NOMO-1 treated with dmso at 0.1 percent for 144 hours (cell line): ENCODE results near the gene PTPRJ.
"Not testable (repeated sequence)": the region's sequence is repeated elsewhere in the genome, so short reads cannot be mapped to it uniquely, and the experiment has no call there.

Experiments used
- DNase-seq: peaks from one replicate; lab custom pipeline; 2025; ENCODE audit not compliant: unreplicated experiment; lab: John Stamatoyannopoulos, UW

PTPRJ gene

DNA sequence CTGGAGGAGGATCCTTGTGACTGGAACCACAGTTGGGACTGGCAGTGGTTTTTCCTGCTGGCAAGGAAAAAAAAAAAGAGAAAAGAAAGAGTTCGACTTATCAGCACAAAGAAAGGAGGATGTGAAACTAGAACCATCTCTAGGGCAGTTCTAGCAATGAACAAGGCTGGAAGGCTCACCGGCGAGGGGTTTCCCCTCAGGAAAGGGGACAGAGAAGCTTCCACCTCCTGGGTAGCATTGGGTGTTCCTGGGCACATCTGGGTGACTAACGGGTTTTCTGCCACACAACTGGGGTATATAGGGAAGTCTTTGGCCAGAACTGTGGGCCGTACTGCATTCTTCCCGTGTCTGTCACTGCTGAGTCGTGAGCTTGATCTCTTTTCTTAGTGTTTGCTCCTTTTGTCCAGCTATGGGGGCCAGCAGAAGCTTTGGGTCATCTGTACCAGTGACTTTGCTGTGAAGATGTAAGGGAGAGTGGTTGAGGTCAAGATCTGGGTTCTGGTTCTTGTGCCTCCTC lies 126.9 kb downstream of the PTPRJ start:
- peak; percentile 36 for DNase-seq

DNA sequence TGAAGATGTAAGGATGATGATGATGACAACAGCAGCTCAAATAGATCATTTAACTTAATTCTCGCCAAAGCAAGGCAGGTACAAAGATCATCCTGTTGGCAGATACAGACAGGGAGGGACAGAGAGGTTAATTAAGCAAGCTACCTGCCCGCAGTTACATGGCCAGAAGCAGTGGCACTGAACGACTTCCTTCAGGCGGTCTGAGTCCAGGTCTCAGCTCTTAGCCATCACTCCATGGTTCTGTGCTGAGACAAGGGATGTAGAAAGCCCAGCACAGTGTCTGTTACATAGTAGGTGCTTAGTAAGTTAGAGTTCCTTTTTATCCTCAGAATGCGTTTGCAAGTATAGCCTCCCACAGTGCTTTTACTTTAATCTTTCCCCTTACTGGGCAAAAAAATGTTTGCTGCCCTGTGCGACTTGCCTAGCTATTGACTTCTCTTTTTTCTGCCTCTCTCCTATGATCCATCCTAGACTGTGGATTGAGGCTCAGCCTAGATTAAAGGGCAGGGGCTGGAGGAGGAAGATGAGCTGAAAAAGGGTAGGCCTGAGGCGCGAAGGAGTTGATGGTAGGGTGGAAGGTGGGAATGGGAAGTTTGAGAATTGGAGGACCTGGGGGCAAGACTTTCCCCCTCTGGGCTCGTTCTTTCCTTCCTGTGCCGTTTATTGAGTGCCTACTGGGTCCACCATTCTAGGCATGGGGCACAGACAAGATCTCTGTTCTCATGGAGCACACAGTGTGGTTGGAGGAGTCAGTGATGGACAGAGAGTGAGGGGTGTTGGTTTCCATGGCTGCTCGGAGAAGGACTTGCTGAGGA lies 128.1 kb downstream of the PTPRJ start:
- DNase-seq: no peak

DNA sequence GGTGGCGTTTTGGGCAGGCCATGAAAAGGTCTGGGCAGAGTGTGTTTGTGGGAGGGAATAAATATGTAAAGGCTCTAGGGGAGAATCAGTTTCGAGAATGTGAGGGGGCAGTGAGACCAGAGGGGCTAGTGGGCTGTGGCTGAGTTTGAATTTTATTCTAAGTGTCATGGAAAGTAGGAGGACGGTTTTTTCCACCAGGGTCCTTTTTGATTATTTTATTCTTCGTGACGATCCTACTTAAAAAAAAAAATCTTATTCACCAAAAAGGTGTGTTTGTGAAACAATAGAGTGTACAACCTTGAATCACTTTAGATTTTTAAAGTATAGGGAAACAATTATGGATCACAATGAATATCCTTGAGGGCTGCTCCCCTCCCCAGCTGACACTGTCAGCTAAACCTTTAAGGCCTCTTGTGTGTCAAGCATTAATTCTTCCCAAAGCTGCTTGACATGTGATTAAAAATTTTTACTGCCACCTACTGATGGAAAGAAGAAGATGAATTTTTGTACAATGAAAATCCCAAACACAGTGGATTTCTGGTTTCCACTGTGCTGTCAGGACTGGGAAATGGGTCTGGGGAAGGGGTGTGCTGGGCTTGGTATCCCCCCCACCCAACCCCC lies 128.8 kb downstream of the PTPRJ start:
- peak; percentile 6 for DNase-seq

DNA sequence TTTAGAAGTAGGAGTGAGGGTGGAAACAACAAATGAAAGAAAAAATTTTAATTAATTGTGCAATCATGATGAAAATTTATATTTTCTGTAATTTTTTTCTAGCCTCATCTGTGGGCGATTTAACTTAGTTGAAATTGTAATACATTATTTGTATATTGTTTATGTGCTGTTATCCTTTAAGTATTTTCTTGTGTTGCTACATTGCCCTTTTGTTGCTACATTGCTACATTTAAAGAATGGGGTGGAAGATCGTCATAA lies 130.1 kb downstream of the PTPRJ start:
- DNase-seq: no peak

DNA sequence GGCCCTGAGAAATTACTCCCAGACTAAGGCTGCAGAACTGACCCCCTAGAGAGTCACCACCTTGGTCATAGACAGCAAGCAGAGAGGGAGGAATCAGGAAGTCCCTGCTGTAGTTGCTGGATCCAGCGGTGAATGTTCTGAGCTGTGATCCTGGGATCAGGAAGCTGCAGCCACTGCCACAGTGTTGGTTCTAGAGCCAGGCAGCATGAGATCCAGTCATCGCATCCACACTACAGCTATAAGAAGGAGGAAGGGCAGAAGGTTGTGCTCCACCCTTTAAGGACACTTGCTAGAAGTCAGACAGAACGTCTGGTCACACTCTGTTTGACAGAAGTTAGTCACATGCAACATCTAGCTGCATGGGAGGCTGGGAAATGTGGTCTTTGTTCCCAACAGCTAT lies 131.5 kb downstream of the PTPRJ start:
- no peak for DNase-seq

DNA sequence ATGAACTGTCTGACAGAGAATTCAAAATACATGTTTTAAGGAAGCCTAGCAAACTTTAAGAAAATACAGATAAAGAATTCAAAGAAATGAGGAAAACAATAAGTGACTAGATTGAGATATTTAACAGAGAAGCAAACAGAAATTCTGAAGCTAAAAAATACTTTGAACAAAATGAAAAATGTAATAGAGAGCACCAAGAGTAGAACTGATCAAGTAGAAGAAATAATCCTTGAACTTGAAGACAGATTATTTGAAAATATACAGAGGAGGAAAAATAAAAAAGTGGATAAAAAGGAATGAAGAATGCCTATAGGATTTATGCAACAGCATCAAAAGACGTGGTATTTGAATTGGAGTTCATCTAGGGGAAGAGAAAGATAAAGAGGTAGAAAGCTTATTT lies 134.4 kb downstream of the PTPRJ start:
- no peak for DNase-seq

DNA sequence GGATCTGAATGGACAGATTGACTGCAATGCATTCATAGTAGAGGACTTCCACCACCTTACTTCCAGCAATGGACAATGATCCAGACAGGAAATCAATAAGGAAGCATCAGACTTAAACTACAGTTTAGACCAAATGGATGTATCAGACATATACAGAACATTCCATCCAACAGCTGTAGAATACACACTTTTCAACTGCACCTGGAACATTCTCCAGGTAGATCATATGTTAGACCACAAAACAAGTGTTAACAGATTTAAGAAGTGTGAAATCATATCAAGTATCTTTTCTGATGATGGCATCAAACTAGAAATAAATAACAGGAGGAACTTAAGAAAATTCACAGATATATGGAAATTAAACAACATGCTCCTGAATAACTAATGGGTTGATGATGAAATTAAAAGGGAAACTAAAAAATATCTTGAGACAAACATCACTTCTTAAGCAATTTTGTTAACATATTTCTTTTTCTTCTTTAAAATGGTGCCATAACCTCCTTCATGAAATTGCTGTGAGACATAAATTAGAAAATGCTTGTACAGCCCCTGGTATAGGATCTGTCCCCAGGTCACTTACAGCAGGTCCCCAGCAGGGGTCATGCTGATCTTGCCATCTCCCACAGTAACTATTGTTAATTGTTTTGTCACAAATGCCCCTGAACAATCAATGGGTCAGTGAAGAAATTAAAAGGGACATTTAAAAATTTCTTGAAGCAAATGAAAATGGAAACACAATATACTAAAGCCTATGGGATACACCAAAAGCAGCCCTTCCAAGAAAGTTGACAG lies 136.3 kb downstream of the PTPRJ start:
- DNase-seq: no peak

DNA sequence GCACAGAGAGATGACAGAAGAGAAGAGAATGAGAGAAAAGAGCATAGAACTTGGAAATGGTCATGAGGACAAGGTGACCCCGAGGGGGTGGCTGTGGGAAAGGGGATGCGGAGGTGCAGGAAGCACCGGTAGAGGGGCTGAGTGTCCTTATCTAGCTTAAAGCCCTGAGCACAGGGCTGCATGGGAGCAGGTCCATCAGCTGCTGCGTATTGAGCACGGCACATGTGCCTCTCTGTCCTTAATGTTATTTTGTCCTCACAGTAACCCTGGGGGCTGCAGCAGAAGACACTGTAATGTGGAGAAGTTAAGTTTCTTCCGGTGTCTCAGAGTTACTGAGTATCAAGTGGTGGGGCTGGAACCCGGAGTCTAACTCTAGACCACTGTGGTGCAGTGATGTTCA lies 141.9 kb downstream of the PTPRJ start:
- no peak for DNase-seq

DNA sequence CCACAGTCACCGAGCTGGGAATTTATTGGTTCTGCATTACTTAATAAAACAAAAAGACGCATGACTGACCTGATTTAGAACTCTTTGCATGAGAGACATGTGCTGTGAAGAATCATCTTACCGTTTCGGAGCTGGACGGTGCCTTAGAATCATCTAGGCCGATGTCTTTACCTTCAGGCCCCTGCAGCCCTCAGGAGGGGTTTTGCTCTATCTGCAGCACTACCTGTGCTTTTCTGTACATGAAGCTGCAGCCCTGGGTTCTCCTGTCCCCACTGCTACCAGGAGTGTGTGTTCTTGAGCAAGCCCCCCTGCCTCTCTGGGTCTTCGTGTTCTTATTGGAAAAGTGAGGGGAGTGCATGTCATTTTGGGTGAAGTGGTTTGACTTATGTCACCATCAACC lies 142.3 kb downstream of the PTPRJ start:
- no peak for DNase-seq

DNA sequence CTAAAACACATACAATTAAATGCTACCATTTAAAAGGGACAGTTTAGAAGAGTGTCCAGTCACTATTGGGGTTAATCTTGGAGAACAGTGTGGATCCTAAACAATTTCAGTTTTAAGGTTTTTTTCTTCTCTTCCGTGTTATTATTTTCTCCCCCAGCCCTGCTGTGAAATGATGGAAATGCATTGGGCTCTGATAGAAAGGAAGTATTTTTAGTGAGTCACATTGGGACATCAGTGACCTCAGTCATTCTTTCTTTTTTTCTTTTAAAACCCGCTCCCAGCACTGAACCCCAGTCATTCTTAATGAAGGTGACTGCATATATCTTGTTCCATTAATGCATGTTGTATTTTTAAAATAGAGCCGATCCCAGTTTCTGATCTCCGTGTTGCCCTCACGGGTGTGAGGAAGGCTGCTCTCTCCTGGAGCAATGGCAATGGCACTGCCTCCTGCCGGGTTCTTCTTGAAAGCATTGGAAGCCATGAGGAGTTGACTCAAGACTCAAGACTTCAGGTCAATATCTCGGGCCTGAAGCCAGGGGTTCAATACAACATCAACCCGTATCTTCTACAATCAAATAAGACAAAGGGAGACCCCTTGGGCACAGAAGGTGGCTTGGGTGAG lies 143.0 kb downstream of the PTPRJ start:
- no peak for DNase-seq

DNA sequence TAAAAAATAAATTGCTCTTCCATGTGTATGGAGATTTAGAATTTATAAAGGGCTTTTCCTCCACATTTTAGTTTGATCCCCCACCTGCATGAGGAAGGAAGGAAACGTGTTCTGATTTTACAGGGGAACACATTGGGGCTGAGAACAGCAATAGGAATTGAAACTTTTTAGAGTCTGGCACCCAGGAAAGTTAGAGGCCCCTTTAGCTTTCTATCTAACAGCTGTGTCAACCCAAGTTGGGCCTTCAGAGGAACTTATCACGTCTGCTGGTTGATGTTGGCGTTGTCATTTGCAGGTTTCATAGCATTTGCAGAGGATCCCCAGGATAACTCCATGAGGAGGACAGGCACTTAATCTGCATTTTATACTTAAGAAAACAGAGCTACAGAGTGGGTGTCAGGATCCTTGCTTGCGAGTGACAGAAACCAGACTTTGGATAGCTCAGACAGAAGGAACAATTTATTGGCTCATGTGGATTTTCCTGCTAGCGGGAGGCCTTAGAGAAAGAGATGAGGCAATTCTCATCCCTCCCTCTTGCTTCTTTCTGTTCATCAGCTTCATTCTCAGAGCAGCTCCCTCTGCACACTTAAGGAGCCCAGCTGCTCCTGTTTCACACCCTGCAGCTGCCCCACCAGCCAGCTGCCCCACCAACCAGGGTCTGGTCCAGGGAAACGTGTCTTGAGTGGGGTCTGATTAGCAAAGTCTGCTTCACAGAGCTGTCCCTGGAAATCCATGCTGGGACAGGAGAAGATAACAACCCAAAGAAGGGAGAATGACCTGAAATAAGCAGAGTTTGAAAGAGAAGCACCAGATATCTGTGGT lies 143.8 kb downstream of the PTPRJ start:
- DNase-seq: no peak

DNA sequence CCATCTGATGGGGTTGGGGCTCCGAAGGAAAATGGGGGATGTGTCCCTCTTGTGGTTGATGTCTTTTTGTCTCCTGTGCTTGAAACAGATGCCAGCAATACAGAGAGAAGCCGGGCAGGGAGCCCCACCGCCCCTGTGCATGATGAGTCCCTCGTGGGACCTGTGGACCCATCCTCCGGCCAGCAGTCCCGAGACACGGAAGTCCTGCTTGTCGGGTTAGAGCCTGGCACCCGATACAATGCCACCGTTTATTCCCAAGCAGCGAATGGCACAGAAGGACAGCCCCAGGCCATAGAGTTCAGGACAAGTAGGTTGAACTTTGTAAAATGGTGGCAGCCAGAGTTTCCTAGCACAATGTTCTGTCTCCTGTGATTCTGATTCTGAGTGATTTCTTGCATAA lies 144.5 kb downstream of the PTPRJ start:
- DNase-seq: no peak

DNA sequence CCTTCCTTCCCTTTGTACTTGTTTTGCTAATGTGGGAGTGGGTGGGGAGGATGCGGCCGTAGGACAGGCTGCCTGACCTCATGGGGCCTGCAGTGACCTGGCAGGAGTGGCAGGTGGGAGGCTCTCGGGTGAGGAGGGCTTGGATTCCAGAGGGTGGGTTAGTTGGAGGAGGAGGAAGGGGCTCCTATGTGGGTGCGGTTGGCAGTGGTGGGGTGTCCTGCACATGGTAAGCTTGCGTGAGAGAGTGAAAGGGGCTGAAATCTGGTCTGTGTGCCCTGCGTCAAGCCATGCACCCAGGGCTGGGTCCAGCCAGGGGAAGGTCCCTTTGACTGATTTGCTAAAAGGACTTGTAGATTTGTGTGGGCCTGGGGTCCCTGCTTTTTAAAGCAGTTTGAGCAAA lies 145.5 kb downstream of the PTPRJ start:
- no peak for DNase-seq

DNA sequence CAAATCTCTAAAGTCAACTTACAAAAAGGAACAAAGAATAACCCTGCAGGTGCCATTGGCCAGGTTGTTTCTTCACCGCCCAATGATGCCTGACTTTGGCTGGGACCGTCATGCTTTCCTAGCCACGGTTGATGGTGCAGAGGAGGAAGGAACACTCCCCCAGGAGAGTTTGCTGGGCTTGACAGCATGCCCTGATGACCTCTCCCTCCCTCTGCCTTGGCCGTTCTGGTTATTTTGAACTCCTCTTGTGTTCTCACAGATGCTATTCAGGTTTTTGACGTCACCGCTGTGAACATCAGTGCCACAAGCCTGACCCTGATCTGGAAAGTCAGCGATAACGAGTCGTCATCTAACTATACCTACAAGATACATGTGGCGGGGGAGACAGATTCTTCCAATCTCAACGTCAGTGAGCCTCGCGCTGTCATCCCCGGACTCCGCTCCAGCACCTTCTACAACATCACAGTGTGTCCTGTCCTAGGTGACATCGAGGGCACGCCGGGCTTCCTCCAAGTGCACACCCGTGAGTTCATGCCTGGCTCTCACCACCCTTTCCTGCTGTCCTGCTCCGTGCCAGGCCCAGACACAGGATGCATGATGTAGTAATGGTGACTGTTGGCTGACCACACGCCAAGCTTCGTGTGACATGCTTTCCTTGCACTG lies 147.3 kb downstream of the PTPRJ start:
- DNase-seq: no peak

DNA sequence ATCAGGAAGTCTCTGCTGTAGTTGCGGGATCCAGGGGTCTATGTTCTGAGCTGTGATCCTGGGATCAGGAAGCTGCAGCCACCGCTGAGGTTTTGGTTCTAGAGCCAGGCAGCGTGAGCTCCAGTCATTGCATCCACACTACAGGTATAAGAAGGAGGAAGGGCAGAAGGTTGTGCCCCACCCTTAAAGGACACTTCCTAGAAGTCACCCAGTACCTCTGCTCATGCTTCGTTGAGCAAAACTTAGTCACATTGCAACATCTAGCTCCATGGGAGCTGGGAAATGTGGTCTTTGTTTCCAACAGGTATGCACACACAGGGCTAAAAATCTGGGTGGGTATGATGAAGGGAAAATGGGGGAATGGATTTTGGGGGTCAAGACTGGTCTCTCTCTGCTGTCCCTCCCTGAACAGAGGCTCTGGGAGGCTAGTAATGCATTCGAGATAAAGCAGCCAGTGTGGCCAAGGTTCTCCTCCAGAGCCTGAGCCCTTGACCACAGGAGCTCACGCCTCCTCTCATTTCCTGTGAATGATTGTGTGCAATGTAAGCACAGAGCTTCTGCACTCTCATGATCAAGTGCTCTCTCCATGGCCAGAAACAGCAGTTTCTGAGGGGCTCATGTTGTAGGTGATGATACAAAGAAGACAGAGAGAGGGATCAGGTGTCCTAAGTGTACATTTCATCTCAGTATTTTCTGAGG lies 149.5 kb downstream of the PTPRJ start:
- DNase-seq: no peak

DNA sequence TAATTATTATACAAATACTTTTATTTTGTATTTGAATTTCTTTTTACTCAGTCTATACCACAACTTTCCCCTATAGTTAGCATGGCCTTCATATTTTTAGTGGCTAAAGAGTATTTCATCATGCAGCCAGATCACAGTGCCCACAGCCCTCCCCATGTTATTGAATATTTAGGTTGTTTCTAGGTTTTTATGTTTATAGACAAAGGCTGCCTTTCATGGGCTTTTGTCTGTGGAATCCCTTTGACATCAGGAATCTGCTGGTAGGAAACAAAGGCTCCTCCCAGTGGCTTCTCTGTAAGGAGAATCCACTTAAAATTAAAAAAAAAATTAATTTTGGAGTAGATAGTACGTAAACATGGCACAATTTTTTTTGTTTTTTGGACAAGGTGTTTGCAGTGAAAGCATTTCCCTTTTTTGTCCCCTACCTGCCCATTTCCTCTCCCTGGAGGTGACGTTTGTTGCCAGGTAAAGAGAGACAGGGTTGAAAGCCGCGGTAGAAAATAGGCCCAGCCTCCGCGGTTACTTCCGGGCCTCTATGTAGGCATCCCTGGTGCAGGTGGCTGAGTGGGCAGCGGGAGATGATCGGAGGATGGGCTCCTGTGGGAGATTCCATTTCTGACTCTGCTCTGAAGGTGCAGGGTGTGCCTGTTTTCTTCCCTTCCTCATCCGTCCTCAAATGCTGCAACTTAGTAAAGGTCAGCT lies 154.0 kb downstream of the PTPRJ start:
- no peak for DNase-seq

DNA sequence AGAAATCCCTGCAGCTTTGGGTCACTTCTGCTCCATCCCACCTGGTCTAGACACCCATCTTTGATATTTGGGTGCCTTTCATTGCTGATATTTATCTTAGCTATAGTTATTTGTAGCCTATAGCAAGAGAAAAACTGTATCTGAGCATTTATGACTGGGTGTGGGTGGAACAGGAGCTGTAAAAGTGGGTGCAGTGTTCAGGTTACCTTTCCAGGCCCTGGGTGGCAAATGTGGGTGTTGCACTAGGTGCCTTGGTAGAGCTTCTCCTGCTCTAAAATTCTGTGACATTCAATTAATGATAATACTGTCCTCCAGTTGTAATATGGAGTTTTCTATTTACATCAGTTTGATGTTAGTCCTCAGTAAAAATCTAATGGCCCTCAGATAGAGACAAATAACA lies 157.9 kb downstream of the PTPRJ start:
- no peak for DNase-seq

DNA sequence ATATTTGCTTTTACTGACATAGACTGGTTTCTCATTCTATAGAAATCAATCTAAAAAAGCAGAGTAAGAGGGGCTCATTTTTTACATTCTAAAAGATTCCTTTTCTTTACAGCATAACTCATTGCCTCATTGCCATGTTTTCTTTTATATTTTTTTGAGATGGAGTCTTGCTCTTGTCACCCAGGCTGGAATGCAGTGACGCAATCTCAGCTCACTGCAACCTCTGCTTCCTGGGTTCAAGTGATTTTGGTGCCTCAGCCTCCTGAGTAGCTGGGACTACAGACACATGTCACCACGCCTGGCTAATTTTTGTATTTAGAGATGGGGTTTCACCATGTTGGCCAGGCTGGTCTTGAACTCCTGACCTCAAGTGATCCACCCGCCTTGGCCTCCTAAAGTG lies 159.5 kb downstream of the PTPRJ start:
- DNase-seq: not testable (repeated sequence)

DNA sequence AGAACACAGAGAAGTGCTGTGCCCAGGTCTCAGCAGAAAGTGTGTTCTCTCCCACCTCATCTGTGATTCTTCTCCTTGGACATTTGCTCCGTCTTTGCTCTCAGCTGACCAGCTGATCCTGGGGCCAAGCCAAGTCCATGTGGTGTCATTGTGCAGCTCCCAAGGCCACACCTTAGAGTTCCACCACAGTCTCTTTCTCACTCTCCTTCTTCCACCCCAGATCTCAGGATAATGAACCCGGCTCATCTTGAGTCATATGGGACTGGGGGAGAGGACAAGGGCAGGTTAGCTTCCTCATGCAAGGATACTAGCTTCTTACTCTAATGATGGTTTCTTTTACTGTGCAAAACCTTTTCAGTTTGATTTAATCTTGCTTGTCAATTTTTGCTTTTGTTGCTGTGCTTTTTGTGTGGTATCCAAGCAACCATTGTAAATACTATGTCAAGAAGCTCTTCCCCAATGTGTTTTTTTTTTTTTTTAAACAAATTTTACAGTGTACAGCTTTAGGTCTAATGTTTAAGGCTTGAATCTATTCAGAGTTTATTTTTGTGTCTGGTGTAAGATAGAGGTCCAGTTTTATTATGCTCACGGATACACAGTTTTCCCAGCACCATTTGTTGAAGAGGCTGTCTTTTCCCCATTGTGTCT lies 161.2 kb downstream of the PTPRJ start:
- DNase-seq: no peak
